ENCODE results near the gene EPDR1.

The EPDR1 gene

DNA sequence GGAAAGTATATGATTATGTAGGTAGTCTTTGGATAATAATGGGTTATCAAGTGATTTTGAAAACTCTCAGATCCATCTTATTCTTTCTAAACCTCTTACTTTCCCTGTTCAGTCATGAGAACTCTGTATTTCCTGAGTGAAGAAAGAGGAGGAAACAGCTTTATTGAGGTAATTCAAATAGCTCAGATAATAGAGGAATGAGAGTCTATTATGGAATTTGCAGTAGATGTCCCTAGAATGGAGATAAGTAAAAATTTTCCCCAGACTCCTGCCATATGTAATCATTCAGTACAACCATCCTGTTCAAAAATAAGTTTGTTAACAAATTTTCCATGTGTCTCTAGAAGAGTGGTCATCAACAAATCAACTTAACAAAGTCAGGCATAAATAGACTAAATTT, 36.4 kb downstream of the EPDR1 start:
- H3K9ac ChIP-seq (ENCODE audit: low read depth, low read length, poor library complexity, severe bottlenecking): no peak overlapping the region
- no peaks in the 10 kb centered on the region for H3K79me2 ChIP-seq (ENCODE audit: insufficient read depth, low read length)
- H3K4me3 ChIP-seq (ENCODE audit: low read length, poor library complexity, severe bottlenecking): no peak overlapping the region
- 0 out of 2 replicates have a peak, but pooled peaks cover 3% of the 10 kb centered on the region for H3K36me3 ChIP-seq (ENCODE audit: insufficient read depth, low read length)
- no peaks in the 10 kb centered on the region for H3K27me3 ChIP-seq (ENCODE audit: insufficient read depth, low read length, poor library complexity, severe bottlenecking)
- no peaks in the 10 kb centered on the region for H3F3A ChIP-seq (ENCODE audit: low read depth)
- H3K4me2 ChIP-seq (ENCODE audit: low read depth, low read length, poor library complexity, severe bottlenecking): no peak overlapping the region
- H3K9me2 ChIP-seq (replicated peaks; ENCODE audit: low read depth, low read length): no peaks in the 10 kb centered on the region
- H4K20me1 ChIP-seq (ENCODE audit: insufficient read depth, low read length, poor library complexity, severe bottlenecking): no peaks in the 10 kb centered on the region
- TF ChIP-seq, protein P1, sequence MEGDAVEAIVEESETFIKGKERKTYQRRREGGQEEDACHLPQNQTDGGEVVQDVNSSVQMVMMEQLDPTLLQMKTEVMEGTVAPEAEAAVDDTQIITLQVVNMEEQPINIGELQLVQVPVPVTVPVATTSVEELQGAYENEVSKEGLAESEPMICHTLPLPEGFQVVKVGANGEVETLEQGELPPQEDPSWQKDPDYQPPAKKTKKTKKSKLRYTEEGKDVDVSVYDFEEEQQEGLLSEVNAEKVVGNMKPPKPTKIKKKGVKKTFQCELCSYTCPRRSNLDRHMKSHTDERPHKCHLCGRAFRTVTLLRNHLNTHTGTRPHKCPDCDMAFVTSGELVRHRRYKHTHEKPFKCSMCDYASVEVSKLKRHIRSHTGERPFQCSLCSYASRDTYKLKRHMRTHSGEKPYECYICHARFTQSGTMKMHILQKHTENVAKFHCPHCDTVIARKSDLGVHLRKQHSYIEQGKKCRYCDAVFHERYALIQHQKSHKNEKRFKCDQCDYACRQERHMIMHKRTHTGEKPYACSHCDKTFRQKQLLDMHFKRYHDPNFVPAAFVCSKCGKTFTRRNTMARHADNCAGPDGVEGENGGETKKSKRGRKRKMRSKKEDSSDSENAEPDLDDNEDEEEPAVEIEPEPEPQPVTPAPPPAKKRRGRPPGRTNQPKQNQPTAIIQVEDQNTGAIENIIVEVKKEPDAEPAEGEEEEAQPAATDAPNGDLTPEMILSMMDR (conservative IDR thresholded peaks at IDR 0.05; ENCODE audit: low read length): no peak
- TF ChIP-seq EZH2phosphoT487 (IDR thresholded peaks at IDR 0.05; ENCODE audit: borderline replicate concordance): no peak
- H2AFZ ChIP-seq (ENCODE audit: low read length): no peak overlapping the region
- peaks cover 10% of the 10 kb centered on the region for H3K4me1 ChIP-seq (ENCODE audit: insufficient read depth, low read length, poor library complexity, severe bottlenecking)
- H3K9me3 ChIP-seq (ENCODE audit: insufficient read depth, low read depth, low read length): no peaks in the 10 kb centered on the region

DNA sequence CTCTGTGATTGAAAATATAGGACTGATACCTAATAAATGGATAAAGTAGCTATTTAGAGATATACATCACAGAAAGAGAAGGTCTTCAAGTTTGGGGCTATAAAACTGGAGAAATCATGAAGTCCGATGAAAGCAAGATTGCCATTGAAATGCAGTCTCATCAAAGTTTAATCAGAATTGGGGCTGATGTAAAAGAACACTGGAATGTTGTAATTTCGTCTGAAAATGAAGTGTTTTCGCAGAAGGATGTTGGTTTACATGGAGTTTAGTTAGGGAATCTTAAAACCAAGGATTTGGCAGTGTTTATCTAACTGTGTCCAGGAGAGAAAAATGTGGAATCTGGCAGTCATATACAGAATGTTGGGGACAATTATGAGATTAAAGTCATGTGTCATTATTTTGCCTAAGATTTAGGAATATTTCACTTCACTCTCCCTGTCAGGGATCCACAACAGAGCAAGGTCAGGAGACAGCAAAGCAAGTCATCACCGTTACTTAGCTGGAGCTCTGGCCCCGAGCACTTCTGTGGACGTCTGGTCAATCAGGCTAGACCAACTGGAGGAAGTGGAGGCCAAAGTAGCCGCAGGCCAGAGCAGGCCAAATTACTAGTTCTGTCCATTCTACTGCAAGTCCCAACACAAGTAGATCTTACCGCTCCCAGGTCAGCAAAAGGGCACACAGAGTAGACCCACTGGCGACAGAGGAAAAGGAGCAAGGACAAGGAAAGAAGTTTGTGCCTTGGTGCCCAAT, 37.0 kb downstream of the EPDR1 start:
- no peaks in the 10 kb centered on the region for H3K9me3 ChIP-seq (ENCODE audit: insufficient read depth, low read depth, low read length)
- H3K9me2 ChIP-seq (replicated peaks; ENCODE audit: low read depth, low read length): no peaks in the 10 kb centered on the region
- H3K9ac ChIP-seq (ENCODE audit: low read depth, low read length, poor library complexity, severe bottlenecking): no peak overlapping the region
- H3K4me1 ChIP-seq (ENCODE audit: insufficient read depth, low read length, poor library complexity, severe bottlenecking): peaks cover 4% of the 10 kb centered on the region
- no peak overlapping the region for H3K4me3 ChIP-seq (ENCODE audit: low read length, poor library complexity, severe bottlenecking)
- H3F3A ChIP-seq (ENCODE audit: low read depth): no peaks in the 10 kb centered on the region
- no peaks in the 10 kb centered on the region for H3K79me2 ChIP-seq (ENCODE audit: insufficient read depth, low read length)
- TF ChIP-seq, protein P1 (conservative IDR thresholded peaks at IDR 0.05; ENCODE audit: low read length): no peak
- no peak for TF ChIP-seq EZH2phosphoT487 (IDR thresholded peaks at IDR 0.05; ENCODE audit: borderline replicate concordance)
- H3K27me3 ChIP-seq (ENCODE audit: insufficient read depth, low read length, poor library complexity, severe bottlenecking): no peaks in the 10 kb centered on the region
- no peak overlapping the region for H2AFZ ChIP-seq (ENCODE audit: low read length)
- 0 out of 2 replicates have a peak, but pooled peaks cover 3% of the 10 kb centered on the region for H3K36me3 ChIP-seq (ENCODE audit: insufficient read depth, low read length)
- no peaks in the 10 kb centered on the region for H4K20me1 ChIP-seq (ENCODE audit: insufficient read depth, low read length, poor library complexity, severe bottlenecking)
- H3K4me2 ChIP-seq (ENCODE audit: low read depth, low read length, poor library complexity, severe bottlenecking): no peak overlapping the region

DNA sequence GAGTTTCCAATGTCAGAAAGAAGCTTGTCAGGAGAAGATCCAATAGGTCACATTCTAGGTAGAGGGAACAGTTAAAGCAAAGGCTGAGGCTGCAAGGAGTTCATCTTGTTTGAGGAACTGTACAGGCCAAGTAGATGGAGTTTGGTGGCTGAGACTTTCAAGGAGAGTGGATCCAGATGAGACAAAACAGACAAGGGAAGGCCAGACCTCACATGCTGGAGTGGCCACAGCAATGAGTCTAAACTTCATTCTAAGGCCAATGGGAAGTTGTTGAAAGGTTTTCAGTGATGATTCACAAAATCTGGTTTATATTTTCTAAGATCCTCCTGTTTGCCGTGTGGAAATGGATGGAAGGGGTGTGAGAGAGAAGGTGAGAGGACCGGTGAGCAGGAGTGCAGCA, 40.0 kb downstream of the EPDR1 start:
- H3K36me3 ChIP-seq (ENCODE audit: insufficient read depth, low read length): no peaks in the 10 kb centered on the region
- no peaks in the 10 kb centered on the region for H3K9me2 ChIP-seq (replicated peaks; ENCODE audit: low read depth, low read length)
- no peak overlapping the region for H2AFZ ChIP-seq (ENCODE audit: low read length)

More for the DNA sequence above, 40.0 kb downstream of the EPDR1 start:
- H3K4me3 ChIP-seq (ENCODE audit: low read length, poor library complexity, severe bottlenecking): no peak overlapping the region
- no peaks in the 10 kb centered on the region for H3K79me2 ChIP-seq (ENCODE audit: insufficient read depth, low read length)
- TF ChIP-seq, protein P1 (conservative IDR thresholded peaks at IDR 0.05; ENCODE audit: low read length): no peak
- TF ChIP-seq EZH2phosphoT487 (IDR thresholded peaks at IDR 0.05; ENCODE audit: borderline replicate concordance): no peak
- H3F3A ChIP-seq (ENCODE audit: low read depth): no peaks in the 10 kb centered on the region
- H3K4me2 ChIP-seq (ENCODE audit: low read depth, low read length, poor library complexity, severe bottlenecking): no peak overlapping the region
- no peaks in the 10 kb centered on the region for H3K4me1 ChIP-seq (ENCODE audit: insufficient read depth, low read length, poor library complexity, severe bottlenecking)
- H3K9ac ChIP-seq (ENCODE audit: low read depth, low read length, poor library complexity, severe bottlenecking): no peak overlapping the region
- H3K27me3 ChIP-seq (ENCODE audit: insufficient read depth, low read length, poor library complexity, severe bottlenecking): no peaks in the 10 kb centered on the region
- H3K9me3 ChIP-seq (ENCODE audit: insufficient read depth, low read depth, low read length): no peaks in the 10 kb centered on the region
- H4K20me1 ChIP-seq (ENCODE audit: insufficient read depth, low read length, poor library complexity, severe bottlenecking): no peaks in the 10 kb centered on the region

Measured in Loucy (cell line).